Measurements from ENCODE around the gene COX15.

- TF ChIP-seq POLR2A (IDR thresholded peaks at IDR 0.05) (no peak), CTCF (IDR thresholded peaks at IDR 0.05) (no peak), POLR2AphosphoS5 (IDR thresholded peaks at IDR 0.05) (no peak)
Observed at GRCh38 chr10:99748823-99749451, 17.0 kb upstream of the COX15 start.

Measured in upper lobe of left lung (tissue), 4 donors.